ENCODE measurements around the gene METTL5.

DNA sequence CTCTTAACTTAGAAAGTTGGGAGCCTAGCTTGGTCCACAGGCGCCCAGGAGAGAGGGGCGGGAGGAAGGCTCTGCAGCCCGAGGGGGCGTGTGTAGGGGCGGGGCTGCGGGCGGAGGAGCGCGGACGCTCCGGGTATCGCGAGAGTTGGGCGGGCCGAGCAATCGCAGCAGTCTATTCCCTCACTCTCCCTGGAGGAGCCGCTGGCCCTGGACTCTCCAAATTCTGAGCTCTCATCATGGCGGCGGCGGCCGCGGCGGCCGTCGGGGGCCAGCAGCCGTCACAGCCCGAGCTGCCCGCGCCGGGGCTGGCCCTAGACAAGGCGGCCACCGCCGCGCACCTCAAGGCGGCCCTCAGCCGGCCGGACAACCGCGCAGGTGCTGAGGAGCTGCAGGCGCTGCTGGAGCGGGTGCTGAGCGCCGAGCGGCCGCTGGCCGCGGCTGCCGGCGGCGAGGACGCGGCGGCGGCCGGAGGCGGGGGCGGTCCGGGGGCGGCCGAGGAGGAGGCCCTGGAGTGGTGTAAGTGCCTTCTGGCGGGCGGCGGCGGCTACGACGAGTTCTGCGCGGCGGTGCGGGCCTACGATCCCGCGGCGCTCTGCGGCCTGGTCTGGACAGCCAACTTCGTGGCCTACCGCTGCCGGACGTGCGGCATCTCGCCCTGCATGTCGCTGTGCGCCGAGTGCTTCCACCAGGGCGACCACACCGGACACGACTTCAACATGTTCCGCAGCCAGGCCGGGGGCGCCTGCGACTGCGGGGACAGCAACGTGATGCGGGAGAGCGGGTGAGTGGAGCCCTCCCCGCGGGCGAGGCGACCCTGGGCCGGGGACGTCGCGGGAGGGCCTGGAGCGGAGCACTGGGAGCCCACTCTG lies 2.8 kb upstream of the METTL5 start, which contains the start of gene UBR3:
- TF ChIP-seq RAD21 (IDR thresholded peaks at IDR 0.05; ENCODE audit: low read depth) (no peak), CREB1 (IDR thresholded peaks at IDR 0.05; ENCODE audit: low read depth) (no peak), TAF1 (IDR thresholded peaks at IDR 0.05; ENCODE audit: low read depth) (peak; percentile 90), EP300 (IDR thresholded peaks at IDR 0.05; ENCODE audit: borderline replicate concordance) (no peak), CEBPB (IDR thresholded peaks at IDR 0.05) (no peak), TCF12 (IDR thresholded peaks at IDR 0.05; ENCODE audit: low read depth) (no peak)
- TF ChIP-seq, protein P1, sequence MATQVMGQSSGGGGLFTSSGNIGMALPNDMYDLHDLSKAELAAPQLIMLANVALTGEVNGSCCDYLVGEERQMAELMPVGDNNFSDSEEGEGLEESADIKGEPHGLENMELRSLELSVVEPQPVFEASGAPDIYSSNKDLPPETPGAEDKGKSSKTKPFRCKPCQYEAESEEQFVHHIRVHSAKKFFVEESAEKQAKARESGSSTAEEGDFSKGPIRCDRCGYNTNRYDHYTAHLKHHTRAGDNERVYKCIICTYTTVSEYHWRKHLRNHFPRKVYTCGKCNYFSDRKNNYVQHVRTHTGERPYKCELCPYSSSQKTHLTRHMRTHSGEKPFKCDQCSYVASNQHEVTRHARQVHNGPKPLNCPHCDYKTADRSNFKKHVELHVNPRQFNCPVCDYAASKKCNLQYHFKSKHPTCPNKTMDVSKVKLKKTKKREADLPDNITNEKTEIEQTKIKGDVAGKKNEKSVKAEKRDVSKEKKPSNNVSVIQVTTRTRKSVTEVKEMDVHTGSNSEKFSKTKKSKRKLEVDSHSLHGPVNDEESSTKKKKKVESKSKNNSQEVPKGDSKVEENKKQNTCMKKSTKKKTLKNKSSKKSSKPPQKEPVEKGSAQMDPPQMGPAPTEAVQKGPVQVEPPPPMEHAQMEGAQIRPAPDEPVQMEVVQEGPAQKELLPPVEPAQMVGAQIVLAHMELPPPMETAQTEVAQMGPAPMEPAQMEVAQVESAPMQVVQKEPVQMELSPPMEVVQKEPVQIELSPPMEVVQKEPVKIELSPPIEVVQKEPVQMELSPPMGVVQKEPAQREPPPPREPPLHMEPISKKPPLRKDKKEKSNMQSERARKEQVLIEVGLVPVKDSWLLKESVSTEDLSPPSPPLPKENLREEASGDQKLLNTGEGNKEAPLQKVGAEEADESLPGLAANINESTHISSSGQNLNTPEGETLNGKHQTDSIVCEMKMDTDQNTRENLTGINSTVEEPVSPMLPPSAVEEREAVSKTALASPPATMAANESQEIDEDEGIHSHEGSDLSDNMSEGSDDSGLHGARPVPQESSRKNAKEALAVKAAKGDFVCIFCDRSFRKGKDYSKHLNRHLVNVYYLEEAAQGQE (IDR thresholded peaks at IDR 0.05; ENCODE audit: low read depth), result no peak
- TF ChIP-seq, protein P2, sequence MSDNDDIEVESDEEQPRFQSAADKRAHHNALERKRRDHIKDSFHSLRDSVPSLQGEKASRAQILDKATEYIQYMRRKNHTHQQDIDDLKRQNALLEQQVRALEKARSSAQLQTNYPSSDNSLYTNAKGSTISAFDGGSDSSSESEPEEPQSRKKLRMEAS (IDR thresholded peaks at IDR 0.05), result no peak

Measured in Ishikawa (cell line).